Tibial nerve (tissue), 3 donors: ENCODE results near the gene MMP28.

Experiments used
- CTCF ChIP-seq, 5 experiments: fragments of 200-600 bp in 3 of 5; fragments of 450-650 bp in 2 of 5; sonication (generic) in 3 of 5; IDR thresholded peaks; one replicate each; pipeline ENCODE4 v1.5.1; 2016 to 2019; ENCODE audit warnings: antibody characterized with exemption in 5 of 5, mild to moderate bottlenecking in 3 of 5, moderate library complexity in 2 of 5
- POLR2A ChIP-seq, 2 donors: fragments of 450-650 bp; IDR thresholded peaks; one replicate each; pipeline ENCODE4 v1.6.1; 2017; ENCODE audit warnings: antibody characterized with exemption in 2 of 2, mild to moderate bottlenecking in 2 of 2, moderate library complexity in 2 of 2

- TF ChIP-seq CTCF (IDR thresholded peaks at IDR 0.05) (no peak), POLR2A (IDR thresholded peaks at IDR 0.05) (no peak)
These were observed 4.5 kb upstream of the MMP28 start for GRCh38 chr17:35799942-35800341.
